RWPE2 (cell line): ENCODE measurements around the gene PKMYT1.

Experiments used
- ATAC-seq: fragments of 200-7000 bp; cut with Tn5 transposase; 3 replicates; pipeline ENCODE4 v1.9.1; 2021; ENCODE audit warnings: low read depth
- DNase-seq: peaks from one replicate; pipeline ENCODE4 v3.0.0-alpha.2; 2020; ENCODE audit warnings: low spot score
- H3K27ac ChIP-seq: fragments of 450-650 bp; 2 replicates; pipeline ENCODE4 v1.5.1; 2017; ENCODE audit warnings: mild to moderate bottlenecking; ENCODE audit not compliant: poor library complexity, severe bottlenecking
- H3K27me3 ChIP-seq: fragments of 250-450 bp; sonication (Bioruptor Pico); 2 replicates; pipeline ENCODE4 v1.5.1; 2021; ENCODE audit warnings: mild to moderate bottlenecking, moderate library complexity; ENCODE audit not compliant: insufficient read depth, poor library complexity, severe bottlenecking
- H3K36me3 ChIP-seq: fragments of 250-450 bp; sonication (Bioruptor Pico); 2 replicates; pipeline ENCODE4 v1.5.1; 2020; ENCODE audit warnings: low read depth, mild to moderate bottlenecking, moderate library complexity
- H3K4me1 ChIP-seq: fragments of 250-450 bp; sonication (Bioruptor Pico); 2 replicates; pipeline ENCODE4 v1.5.1; 2021; ENCODE audit warnings: mild to moderate bottlenecking, moderate library complexity; ENCODE audit not compliant: insufficient read depth, poor library complexity, severe bottlenecking
- H3K4me3 ChIP-seq: fragments of 250-450 bp; sonication (Bioruptor Pico); 2 replicates; pipeline ENCODE4 v1.5.1; 2021; ENCODE audit warnings: mild to moderate bottlenecking, moderate library complexity; ENCODE audit not compliant: severe bottlenecking
- H3K9me3 ChIP-seq: fragments of 250-450 bp; sonication (Bioruptor Pico); 2 replicates; pipeline ENCODE4 v1.5.1; 2021; ENCODE audit warnings: mild to moderate bottlenecking, moderate library complexity; ENCODE audit not compliant: severe bottlenecking
- CTCF ChIP-seq: fragments of 450-650 bp; IDR thresholded peaks from one replicate; pipeline ENCODE4 v1.5.1; 2017; ENCODE audit warnings: mild to moderate bottlenecking, moderate library complexity; ENCODE audit not compliant: poor library complexity, severe bottlenecking

Gene PKMYT1

GRCh38 chr16:2979669-2980226, 498 bp downstream of the PKMYT1 start:
- Histone ChIP-seq H3K9me3 (no peaks in the 10 kb centered on the region), H3K27me3 (no peaks in the 10 kb centered on the region), H3K4me1 (peaks cover 11% of the 10 kb centered on the region), H3K36me3 (peaks cover 41% of the 10 kb centered on the region), H3K4me3 (peak overlapping the region; percentile 74), H3K27ac (peak overlapping the region; percentile 71)
- TF ChIP-seq CTCF: no peak
- peak; percentile 12 for ATAC-seq
- DNase-seq: no peak

- TF ChIP-seq CTCF: no peak
- H3K9me3 ChIP-seq: no peaks in the 10 kb centered on the region
- H3K27me3 ChIP-seq: no peaks in the 10 kb centered on the region
- peaks cover 5% of the 10 kb centered on the region for H3K4me1 ChIP-seq
- peaks cover 58% of the 10 kb centered on the region for H3K36me3 ChIP-seq
- DNase-seq: no peak
- no peak overlapping the region for H3K4me3 ChIP-seq
- ATAC-seq: no peak
- peak overlapping the region; percentile 71 for H3K27ac ChIP-seq
Measured at GRCh38 chr16:2977440-2977839, 2.8 kb downstream of the PKMYT1 start.

GRCh38 chr16:2976673-2977072, 3.6 kb downstream of the PKMYT1 start:
- H3K36me3 ChIP-seq: peaks cover 63% of the 10 kb centered on the region
- ATAC-seq: no peak
- no peak for TF ChIP-seq CTCF

GRCh38 chr16:2976201-2976600, 4.0 kb downstream of the PKMYT1 start:
- Histone ChIP-seq H3K27ac (no peak overlapping the region), H3K36me3 (peaks cover 68% of the 10 kb centered on the region), H3K9me3 (no peaks in the 10 kb centered on the region), H3K4me1 (peaks cover 5% of the 10 kb centered on the region), H3K27me3 (no peaks in the 10 kb centered on the region), H3K4me3 (no peak overlapping the region)
- DNase-seq (no peak), ATAC-seq (no peak)
- no peak for TF ChIP-seq CTCF

More at GRCh38 chr16:2976673-2977072, 3.6 kb downstream of the PKMYT1 start:
- Histone ChIP-seq H3K27me3 (no peaks in the 10 kb centered on the region), H3K4me1 (peaks cover 5% of the 10 kb centered on the region), H3K4me3 (no peak overlapping the region), H3K9me3 (no peaks in the 10 kb centered on the region), H3K27ac (no peak overlapping the region)
- no peak for DNase-seq

GRCh38 chr16:2975161-2975795, 5.0 kb downstream of the PKMYT1 start:
- ATAC-seq (no peak), DNase-seq (no peak)
- Histone ChIP-seq H3K9me3 (no peaks in the 10 kb centered on the region), H3K4me3 (no peak overlapping the region), H3K27ac (no peak overlapping the region), H3K4me1 (peaks cover 5% of the 10 kb centered on the region), H3K27me3 (no peaks in the 10 kb centered on the region), H3K36me3 (peaks cover 73% of the 10 kb centered on the region)
- no peak for TF ChIP-seq CTCF
